Stimulated activated CD8-positive, alpha-beta memory T cell treated with anti-CD3 and anti-CD28 coated beads, Interleukin-4, amount 100 ng/mL, for 4 hours (primary cell): ENCODE results near the gene SLC24A3.
"Not testable (repeated sequence)": the region's sequence is repeated elsewhere in the genome, so short reads cannot be mapped to it uniquely, and the experiment has no call there.

ENCODE experiments used
- DNase-seq, 2 donors: peaks; one replicate each; pipeline ENCODE4 v3.0.0-alpha.2; 2020; ENCODE audit warnings: low read depth in 2 of 2, low spot score in 1 of 2

SLC24A3 gene

GRCh38 chr20:19659448-19659847 lies 447.0 kb downstream of the SLC24A3 start:
- no peak for DNase-seq

GRCh38 chr20:19660808-19661378 lies 448.5 kb downstream of the SLC24A3 start:
- DNase-seq, result no peak

GRCh38 chr20:19661717-19662636 lies 449.5 kb downstream of the SLC24A3 start:
- DNase-seq, result peak in 1 of 2 donors; percentile 2

- no peak for DNase-seq
Observed at GRCh38 chr20:19662637-19662995, 450.2 kb downstream of the SLC24A3 start.

- no peak for DNase-seq
Observed at GRCh38 chr20:19668418-19668817, 456.0 kb downstream of the SLC24A3 start.

- DNase-seq, result no peak
Observed at GRCh38 chr20:19670829-19671228, 458.4 kb downstream of the SLC24A3 start.

GRCh38 chr20:19671374-19671773 lies 458.9 kb downstream of the SLC24A3 start:
- DNase-seq, result no peak

- DNase-seq, result no peak
Observed at GRCh38 chr20:19672498-19672897, 460.1 kb downstream of the SLC24A3 start.

- DNase-seq, result no peak
Observed at GRCh38 chr20:19673575-19673974, 461.1 kb downstream of the SLC24A3 start.

- DNase-seq, result no peak
Observed at GRCh38 chr20:19676202-19676601, 463.8 kb downstream of the SLC24A3 start.

- DNase-seq, result no peak
Observed at GRCh38 chr20:19677336-19677735, 464.9 kb downstream of the SLC24A3 start.

GRCh38 chr20:19678591-19678990 lies 466.1 kb downstream of the SLC24A3 start:
- DNase-seq, result not testable (repeated sequence)

GRCh38 chr20:19679900-19680495 lies 467.6 kb downstream of the SLC24A3 start:
- no peak for DNase-seq

GRCh38 chr20:19682249-19682648 lies 469.8 kb downstream of the SLC24A3 start:
- DNase-seq, result no peak

- DNase-seq, result no peak
Observed at GRCh38 chr20:19683188-19683587, 470.7 kb downstream of the SLC24A3 start.

- no peak for DNase-seq
Observed at GRCh38 chr20:19683822-19684221, 471.4 kb downstream of the SLC24A3 start.

GRCh38 chr20:19688031-19688806 lies 475.8 kb downstream of the SLC24A3 start:
- no peak for DNase-seq

- no peak for DNase-seq
Observed at GRCh38 chr20:19690462-19690861, 478.0 kb downstream of the SLC24A3 start.

GRCh38 chr20:19691125-19691524 lies 478.7 kb downstream of the SLC24A3 start:
- DNase-seq, result no peak

- DNase-seq, result no peak
Observed at GRCh38 chr20:19692100-19692499, 479.7 kb downstream of the SLC24A3 start.

- DNase-seq, result peak; percentile 2 to 22
Observed at GRCh38 chr20:19692685-19693119, 480.3 kb downstream of the SLC24A3 start.
